Measurements from ENCODE around the gene NCAPD2. TPM values are rescaled to one million over a fixed set of nuclear protein-coding genes. Genes with fewer than 3 reads are reported as not detected.
A peak's percentile ranks its signal among the peaks of the same experiment; 100 is the strongest.

NCAPD2 gene
- 10 to 100 TPM; 13.9 to 26.1 (median 24.7) TPM for total RNA-seq

- H3K36me3 ChIP-seq = peaks cover 0 to 44% (median 38%) of the 10 kb centered on the region in 4 donors
- H3K9me3 ChIP-seq = no peaks in the 10 kb centered on the region
- H3K4me1 ChIP-seq = peaks cover 22 to 36% (median 26%) of the 10 kb centered on the region in 4 donors
- peak within 1 kb of the TSS; percentile 61 to 85 (median 80) for H3K4me3 ChIP-seq
- DNase-seq (ENCODE audit: extremely low spot score) = peak; percentile 98
- 0% methylated on average over 11 of the region's 49 CpGs for WGBS
- no peak for TF ChIP-seq EP300 (IDR thresholded peaks at IDR 0.05)
- TF ChIP-seq CTCF (IDR thresholded peaks at IDR 0.05) = peak; percentile 19 to 67 (median 43)
- peak; percentile 6 for TF ChIP-seq POLR2A (IDR thresholded peaks at IDR 0.05; ENCODE audit: low read depth)
- TF ChIP-seq POLR2AphosphoS5 (IDR thresholded peaks at IDR 0.05) = peak; percentile 23 to 86
- intact Hi-C loops (cut with DNase I) = loop anchor here (2.0 kb wide), 1 partner anchor 39 kb away; no protein-coding TSS in a partner anchor
- H3K27ac ChIP-seq (replicated peaks in 1 of 4) = peak within 1 kb of the TSS; percentile 92 to 96 (median 96)
- H3K27me3 ChIP-seq = no peaks in the 10 kb centered on the region
These were observed at the start of gene NCAPD2 for GRCh38 chr12:6493497-6494257. NCAPD2 (plus strand) TSS chr12:6494102; CDS start chr12:6495099, 997 bp downstream.

GRCh38 chr12:6444704-6445688 is 48.9 kb upstream of the NCAPD2 start, which contains the start of gene CD27:
CD27 (plus strand) TSS chr12:6444955; CDS start chr12:6445096, 141 bp downstream.
- Histone ChIP-seq H3K4me3 (peak within 1 kb of the TSS in 1 of 4 donors; percentile 28), H3K27me3 (no peaks in the 10 kb centered on the region), H3K27ac (replicated peaks in 1 of 4) (no peak within 1 kb of the TSS), H3K9me3 (no peaks in the 10 kb centered on the region), H3K4me1 (peaks cover 0 to 21% (median 16%) of the 10 kb centered on the region in 4 donors), H3K36me3 (peaks cover 0 to 77% (median 30%) of the 10 kb centered on the region in 4 donors)
- intact Hi-C loops (cut with DNase I) = no loop called here
- no peak for DNase-seq (ENCODE audit: extremely low spot score)
- no peak for TF ChIP-seq EP300 (IDR thresholded peaks at IDR 0.05)
- 84% methylated on average over 16 of the region's 16 CpGs for WGBS

DNA sequence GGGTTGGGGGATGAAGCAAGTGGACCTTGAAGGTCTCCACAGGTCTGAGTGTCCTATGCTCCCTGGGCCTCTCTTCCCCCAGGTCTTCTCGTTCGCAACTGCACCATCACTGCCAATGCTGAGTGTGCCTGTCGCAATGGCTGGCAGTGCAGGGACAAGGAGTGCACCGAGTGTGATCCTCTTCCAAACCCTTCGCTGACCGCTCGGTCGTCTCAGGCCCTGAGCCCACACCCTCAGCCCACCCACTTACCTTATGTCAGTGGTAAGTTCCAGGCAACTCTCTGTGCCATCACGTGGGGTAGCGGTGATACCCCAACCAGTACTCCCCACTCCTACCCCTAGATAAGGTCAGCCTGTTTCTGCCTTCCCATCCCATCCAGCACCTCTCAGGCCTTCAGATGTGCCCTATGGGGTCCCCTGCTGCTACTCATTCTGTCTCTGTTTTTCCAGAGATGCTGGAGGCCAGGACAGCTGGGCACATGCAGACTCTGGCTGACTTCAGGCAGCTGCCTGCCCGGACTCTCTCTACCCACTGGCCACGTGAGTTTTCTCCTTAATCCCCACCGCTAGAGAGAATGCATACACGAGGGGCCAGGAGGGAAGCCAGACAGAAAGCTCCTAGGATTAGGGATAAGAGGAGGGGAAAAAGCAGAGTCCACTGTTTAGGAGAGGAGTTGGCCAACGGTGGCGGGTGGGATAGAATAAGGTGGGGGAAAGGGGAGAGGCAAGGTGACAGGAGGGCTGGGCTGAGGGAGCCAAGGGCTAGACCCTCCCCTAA is 43.6 kb upstream of the NCAPD2 start:
- peak overlapping the region; percentile 96 to 99 (median 97) for H3K27ac ChIP-seq (replicated peaks in 1 of 4)
- DNase-seq (ENCODE audit: extremely low spot score) = no peak
- intact Hi-C loops (cut with DNase I) = no loop called here
- H3K27me3 ChIP-seq = peaks cover 0 to 4% (median 0%) of the 10 kb centered on the region in 4 donors
- H3K9me3 ChIP-seq = no peaks in the 10 kb centered on the region
- peaks cover 22 to 53% (median 49%) of the 10 kb centered on the region in 4 donors for H3K4me1 ChIP-seq
- WGBS = 61% methylated on average over 16 of the region's 16 CpGs
- TF ChIP-seq POLR2AphosphoS5 (IDR thresholded peaks at IDR 0.05) (peak in 1 of 2 donors; percentile 16), CTCF (IDR thresholded peaks at IDR 0.05) (no peak)
- peaks cover 4 to 53% (median 31%) of the 10 kb centered on the region in 4 donors for H3K36me3 ChIP-seq
- H3K4me3 ChIP-seq = peak overlapping the region; percentile 63 to 79 (median 73)

DNA sequence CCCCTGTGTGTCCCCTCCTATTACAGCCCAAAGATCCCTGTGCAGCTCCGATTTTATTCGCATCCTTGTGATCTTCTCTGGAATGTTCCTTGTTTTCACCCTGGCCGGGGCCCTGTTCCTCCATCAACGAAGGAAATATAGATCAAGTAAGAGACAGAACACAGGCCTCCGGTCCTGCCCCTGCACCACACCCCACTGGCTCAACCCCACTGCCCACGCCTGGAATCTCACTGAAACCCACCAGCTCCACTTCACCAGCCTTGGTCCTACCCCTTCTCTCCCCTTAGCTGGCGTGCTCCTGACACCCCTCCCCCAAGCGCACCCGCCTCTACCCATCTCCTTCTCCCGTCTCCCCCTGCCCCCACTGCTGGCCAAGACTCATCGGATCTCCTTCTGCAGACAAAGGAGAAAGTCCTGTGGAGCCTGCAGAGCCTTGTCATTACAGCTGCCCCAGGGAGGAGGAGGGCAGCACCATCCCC is 43.0 kb upstream of the NCAPD2 start:
- Histone ChIP-seq H3K36me3 (peaks cover 0 to 47% (median 29%) of the 10 kb centered on the region in 4 donors), H3K27me3 (peaks cover 0 to 4% (median 0%) of the 10 kb centered on the region in 4 donors), H3K4me3 (peak overlapping the region; percentile 63 to 79 (median 73)), H3K9me3 (no peaks in the 10 kb centered on the region), H3K27ac (replicated peaks in 1 of 4) (peak overlapping the region; percentile 96 to 99 (median 97)), H3K4me1 (peaks cover 22 to 53% (median 49%) of the 10 kb centered on the region in 4 donors)
- TF ChIP-seq EP300 (IDR thresholded peaks at IDR 0.05) (no peak), POLR2AphosphoS5 (IDR thresholded peaks at IDR 0.05) (no peak), CTCF (IDR thresholded peaks at IDR 0.05) (no peak), POLR2A (IDR thresholded peaks at IDR 0.05; ENCODE audit: low read depth) (no peak)
- intact Hi-C loops (cut with DNase I) = no loop called here
- no peak for DNase-seq (ENCODE audit: extremely low spot score)
- 7% methylated on average over 11 of the region's 11 CpGs for WGBS
